Right forelimb (tissue), 1 donor: ENCODE measurements around the gene TRMT112.

ENCODE experiments used
- DNase-seq: peaks from one replicate; pipeline ENCODE4 v3.0.0-alpha.2; 2018

TRMT112 gene

DNA sequence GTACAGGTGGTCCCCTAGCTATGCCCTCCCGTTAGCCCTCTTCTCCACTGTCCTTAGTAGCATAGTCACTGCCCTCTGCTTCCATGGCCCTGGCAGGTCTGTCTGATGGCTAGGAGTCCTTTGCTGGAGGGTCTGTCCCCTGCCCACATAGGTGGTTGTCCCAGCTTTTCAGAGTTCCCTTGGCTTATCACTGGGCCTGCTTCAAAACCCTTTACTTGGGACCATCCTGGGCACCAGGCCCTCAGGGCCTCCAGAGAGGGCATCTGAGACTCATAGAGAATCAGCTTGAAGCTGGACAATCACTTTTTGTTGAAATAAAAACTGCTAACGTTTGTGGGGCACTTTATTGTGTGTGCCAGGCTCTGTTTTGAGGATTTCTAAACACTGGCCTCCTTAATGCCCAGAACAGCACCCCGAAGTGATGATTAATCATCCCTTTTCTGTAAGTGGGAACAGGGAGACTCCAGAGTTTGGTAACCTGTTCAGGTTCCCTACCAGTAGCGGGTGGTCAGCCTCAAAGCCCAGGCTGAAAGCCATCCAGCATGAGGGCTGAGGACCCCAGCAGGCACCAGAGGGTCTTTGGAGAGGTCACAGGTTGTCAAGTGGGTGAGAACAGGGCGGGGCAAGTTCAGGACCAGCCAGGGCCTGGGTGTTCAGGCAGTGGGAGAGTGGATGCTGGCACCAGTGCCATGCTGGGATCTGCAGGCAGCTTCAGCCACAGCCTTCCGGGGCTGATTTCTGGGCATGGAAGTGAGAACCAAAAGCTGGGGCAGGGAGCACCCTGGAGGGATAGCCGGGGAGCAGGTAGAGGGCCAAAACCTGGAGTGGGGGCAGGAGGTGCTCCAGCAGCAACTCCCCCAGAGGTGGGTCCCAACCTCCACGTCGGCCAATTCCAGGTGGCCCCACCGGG is 26.8 kb downstream of the TRMT112 start:
- DNase-seq = no peak

- no peak for DNase-seq
Measured at GRCh38 chr11:64289002-64289564, 28.3 kb downstream of the TRMT112 start.

GRCh38 chr11:64288353-64288750 is 29.0 kb downstream of the TRMT112 start:
- no peak for DNase-seq

- no peak for DNase-seq
Measured at GRCh38 chr11:64287676-64288352, 29.5 kb downstream of the TRMT112 start.

DNA sequence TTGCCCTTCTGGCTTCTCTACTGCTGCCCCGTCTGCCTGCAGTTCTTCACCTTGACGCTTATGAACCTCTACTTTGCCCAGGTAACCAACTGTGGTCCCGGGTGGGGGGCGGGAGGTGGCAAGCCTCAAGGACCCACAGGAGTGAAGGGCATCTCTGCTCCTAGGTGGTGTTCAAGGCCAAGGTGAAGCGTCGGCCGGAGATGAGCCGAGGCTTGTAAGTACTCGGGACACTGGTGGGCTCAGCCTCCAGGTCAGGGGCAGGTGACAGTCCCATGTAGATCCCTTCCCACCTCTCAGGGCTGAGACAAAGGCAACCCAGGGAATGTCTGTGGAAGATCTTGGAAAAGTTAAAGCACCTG is 30.6 kb downstream of the TRMT112 start:
- DNase-seq = no peak

- DNase-seq = no peak
Measured at GRCh38 chr11:64285885-64286800, 31.2 kb downstream of the TRMT112 start.

DNA sequence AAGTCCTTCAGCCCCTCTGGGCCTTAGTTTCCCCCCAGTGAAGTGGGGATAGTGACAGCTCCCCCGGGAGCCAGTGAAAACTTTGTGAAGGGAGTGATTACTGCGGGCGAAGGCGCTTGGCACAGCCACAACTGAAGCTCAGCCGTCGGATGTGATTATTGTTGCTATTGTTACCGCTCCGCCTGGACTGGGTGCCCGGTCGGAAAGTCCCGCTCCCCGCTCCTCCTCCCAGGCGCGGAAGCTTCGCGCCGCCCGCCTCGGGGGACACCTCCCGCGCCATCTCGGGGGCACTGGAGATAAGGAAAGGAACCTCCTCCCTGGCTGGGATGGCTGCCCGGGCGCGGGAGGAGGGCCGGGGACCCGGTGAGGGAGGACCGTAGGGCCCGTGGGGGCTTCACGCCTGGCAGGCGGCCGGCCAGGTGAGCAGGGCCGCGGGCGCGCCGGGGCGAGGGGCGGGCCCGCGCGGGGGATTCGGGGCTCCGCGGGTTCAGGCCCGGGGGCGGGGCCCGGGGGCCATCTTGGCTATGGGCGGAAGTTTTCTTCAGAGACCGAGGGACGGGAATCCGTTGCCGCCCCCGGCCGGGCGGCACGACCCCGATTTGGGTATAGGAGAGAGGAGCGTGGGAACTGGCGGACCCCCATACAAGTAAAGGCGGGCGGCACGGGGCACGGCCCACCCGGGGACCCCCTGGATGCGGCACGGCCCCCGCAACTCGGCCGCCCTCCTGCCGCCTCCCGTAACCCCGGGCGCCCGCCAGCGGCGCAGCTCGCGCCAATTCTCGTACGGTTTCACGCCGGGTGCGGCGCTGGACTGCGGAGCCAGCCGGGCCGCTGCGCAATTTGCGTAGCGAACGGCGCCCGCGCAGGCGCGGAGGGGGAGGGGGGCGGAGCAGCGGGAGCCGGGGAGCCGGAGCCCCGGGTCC is 32.1 kb downstream of the TRMT112 start, which contains the start of gene GPR137:
GPR137 (plus strand) TSS at position 887 of the 923 bp plus-strand sequence. CDS start 677 bp downstream, outside the sequence.
- DNase-seq = peak; percentile 95

DNA sequence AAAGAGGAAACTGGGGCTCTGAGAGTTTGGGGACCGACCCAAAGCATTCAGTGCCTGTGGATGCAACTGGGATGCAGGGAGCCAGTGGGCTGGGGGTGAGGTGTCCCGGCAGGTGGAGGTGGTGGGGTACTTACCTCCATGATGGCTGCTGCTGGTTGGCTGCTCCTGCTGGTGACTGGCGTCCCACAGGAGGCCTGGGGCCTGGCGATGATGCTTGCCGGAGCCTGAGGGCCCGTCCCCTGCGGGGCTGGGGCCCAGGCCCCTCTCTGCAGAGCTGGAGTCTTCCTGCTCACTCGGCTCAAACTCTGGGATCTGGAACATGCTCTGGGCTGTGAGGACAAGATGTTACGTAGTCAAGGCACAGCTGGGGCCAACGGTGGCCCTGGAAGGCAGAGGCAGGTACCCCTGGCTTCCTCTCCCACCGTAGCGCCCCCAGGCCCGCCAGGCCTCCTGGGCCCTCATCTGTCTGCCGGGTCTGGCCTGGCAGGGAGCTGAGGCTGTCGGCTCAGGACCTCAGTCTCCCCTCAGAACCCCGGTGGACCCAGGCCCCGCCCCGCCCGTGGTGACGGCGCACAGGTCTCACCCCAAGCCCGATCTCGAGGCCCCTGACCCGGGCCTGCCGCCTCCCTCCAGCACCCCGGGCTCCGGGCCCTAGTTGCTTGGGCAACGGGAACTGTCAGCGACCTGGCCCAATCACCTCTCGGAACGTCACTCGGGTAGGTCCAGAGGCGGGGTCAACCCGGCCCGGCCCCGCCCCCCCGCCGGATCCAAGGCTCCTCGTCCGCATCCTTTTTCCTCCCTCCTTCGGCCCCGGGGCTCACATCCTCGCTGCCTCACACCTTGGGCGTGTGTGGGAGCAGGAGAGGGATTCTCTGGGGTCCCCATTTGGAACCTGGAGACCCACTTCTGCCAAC is 33.1 kb downstream of the TRMT112 start, which contains the start of gene BAD:
BAD (minus strand) TSS at position 618 of the 914 bp plus-strand sequence; CDS start at position 321, 297 bp downstream.
- peak; percentile 97 for DNase-seq

DNA sequence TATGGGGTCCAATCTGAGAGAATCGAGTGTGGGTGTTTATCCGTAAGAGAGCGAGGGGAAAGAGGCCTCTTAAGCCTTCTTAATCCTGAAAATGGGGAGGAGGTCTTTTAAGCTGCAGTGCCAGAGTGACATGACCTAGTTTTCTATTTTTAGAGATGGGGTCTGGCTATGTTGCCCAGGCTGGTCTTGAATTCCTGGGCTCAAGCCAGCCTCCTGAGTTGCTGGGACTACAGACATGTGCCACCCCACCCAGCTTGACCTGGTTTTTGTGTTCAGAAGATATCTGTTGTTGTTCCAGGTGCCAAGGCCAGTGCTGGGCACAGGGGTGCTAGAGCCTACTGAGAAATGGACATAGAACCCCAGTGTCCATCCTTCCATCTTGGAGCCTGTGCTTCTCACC is 34.3 kb downstream of the TRMT112 start:
- DNase-seq = no peak

- no peak for DNase-seq
Measured at GRCh38 chr11:64281957-64282770, 35.2 kb downstream of the TRMT112 start.

- no peak for DNase-seq
Measured at GRCh38 chr11:64278576-64279190, 38.7 kb downstream of the TRMT112 start.

DNA sequence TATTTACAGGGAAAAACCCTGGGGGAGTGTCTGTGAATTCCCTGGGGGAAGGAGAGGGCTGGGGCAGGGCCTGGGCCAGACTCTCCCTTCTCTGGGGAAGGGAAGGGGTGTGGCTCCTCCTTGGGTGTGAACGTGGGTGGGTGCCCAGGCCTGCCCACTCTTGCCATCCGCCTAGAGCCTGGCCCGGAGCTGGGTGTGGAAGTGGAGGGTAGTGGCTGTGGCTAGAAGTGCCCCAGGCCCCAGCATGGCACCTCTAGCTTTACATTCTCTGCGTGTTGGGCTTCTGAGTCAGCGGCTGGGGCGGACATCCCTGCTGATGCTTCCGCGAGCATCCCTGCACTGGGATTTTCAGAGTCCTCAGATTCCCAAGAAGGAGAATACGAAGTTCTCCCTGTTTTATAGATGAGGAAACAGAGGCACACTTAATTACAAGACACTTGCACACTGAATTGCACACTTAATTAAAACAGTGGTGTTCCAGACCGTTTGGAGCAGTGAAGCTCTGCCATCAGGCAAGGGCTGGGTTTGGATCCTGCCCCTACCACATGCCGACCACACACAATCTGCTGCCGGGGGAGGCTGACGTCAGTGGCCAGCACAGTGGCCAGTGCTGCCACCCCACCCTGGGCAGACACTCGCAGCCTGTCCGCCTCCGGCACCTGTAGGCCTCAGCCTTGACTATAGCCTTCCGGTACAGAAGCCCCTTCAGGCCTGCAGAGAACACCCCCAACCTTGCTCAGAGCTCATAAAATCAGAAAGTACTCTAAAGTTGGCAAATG is 40.5 kb downstream of the TRMT112 start:
- no peak for DNase-seq

DNA sequence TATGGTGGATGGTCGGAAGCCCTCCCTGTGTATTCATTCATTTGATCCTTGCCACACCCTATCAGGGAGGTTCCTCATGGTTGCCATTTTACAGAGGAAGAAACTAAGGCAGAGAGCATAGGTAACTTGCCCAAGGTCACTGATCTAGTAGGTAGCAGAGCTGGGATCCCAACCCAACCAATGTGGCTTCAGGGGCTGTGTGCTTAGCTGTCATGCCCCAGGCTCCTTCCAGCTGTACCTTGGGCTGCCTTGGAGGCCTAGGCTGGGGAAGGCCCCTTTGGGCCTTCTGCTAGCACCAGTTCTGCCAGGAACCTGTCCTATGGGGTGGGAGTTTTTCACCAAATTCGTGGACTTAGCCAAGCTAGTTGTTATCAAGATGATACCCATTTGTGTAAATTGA is 41.5 kb downstream of the TRMT112 start:
- no peak for DNase-seq

DNA sequence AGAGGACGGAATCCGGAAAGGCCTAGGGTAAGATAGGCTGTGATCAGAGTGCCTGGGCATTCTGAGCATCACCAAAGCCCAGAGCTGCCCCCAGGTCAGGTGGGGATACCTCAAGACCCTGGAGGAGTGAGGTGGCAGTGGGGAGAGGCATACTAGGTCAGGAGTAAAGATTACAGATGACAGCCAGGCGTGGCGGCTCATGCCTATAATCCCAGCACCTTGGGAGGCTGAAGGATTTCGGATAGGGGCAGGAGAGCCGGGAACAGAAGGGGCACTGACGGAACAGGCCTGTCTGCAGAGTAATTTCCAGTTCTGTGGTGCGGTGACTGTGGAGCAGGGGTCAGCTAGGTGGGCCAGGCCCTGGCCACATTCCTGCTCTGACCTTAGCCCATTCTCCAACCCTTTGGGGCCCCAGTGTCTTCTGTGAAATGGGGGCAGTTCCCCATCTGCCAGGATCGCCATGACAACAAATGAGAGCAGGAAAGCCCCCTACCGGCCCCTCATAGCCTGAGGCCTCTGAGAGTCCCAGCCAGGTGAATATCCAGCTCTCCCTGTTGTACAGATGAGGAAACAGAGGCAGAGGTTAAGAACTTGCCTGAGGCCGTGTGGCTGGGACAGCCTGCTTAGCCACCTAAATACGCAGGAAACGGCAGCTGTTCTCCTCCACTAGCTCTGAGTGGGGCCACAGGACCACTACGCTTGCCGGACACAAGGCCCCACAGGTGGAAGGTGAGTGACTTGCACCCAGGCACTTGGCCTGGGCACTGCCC is 42.1 kb downstream of the TRMT112 start:
- DNase-seq = no peak

- DNase-seq = peak; percentile 99
Measured at GRCh38 chr11:64269540-64270220, 47.7 kb downstream of the TRMT112 start.

GRCh38 chr11:64268893-64269539 is 48.3 kb downstream of the TRMT112 start:
- no peak for DNase-seq
